RCC 7860 (cell line): ENCODE results near the gene PCBP3.

ENCODE experiments used
- DNase-seq: peaks from one replicate; pipeline ENCODE4 v3.0.0-alpha.2; 2015; ENCODE audit warnings: low spot score
- FAIRE-seq: peaks from 2 replicates; lab custom pipeline; 2012; peaks lifted over from hg19 to GRCh38; lab: Jason Lieb, UNC

The PCBP3 gene

GRCh38 chr21:45983649-45983965 lies 340.1 kb downstream of the PCBP3 start:
- DNase-seq: no peak
- no peak for FAIRE-seq

- no peak for FAIRE-seq
Observed at GRCh38 chr21:45983981-45984551, 340.5 kb downstream of the PCBP3 start.

GRCh38 chr21:45984584-45985095 lies 341.1 kb downstream of the PCBP3 start:
- FAIRE-seq (no peak), DNase-seq (no peak)

More at GRCh38 chr21:45983981-45984551, 340.5 kb downstream of the PCBP3 start:
- DNase-seq: no peak

- FAIRE-seq (no peak), DNase-seq (no peak)
Observed at GRCh38 chr21:45985471-45986315, 342.2 kb downstream of the PCBP3 start.

GRCh38 chr21:45986316-45987051 lies 343.0 kb downstream of the PCBP3 start:
- no peak for DNase-seq

GRCh38 chr21:45987121-45987711 lies 343.7 kb downstream of the PCBP3 start:
- no peak for FAIRE-seq
- no peak for DNase-seq

More at GRCh38 chr21:45986316-45987051, 343.0 kb downstream of the PCBP3 start:
- FAIRE-seq: no peak

GRCh38 chr21:45988366-45989347 lies 345.1 kb downstream of the PCBP3 start:
- DNase-seq: no peak
- no peak for FAIRE-seq

GRCh38 chr21:45989355-45990048 lies 346.0 kb downstream of the PCBP3 start:
- no peak for DNase-seq
- no peak for FAIRE-seq

GRCh38 chr21:45990049-45990711 lies 346.7 kb downstream of the PCBP3 start:
- no peak for DNase-seq
- FAIRE-seq: no peak

- FAIRE-seq (no peak), DNase-seq (no peak)
Observed at GRCh38 chr21:45990741-45991605, 347.4 kb downstream of the PCBP3 start.

GRCh38 chr21:45991606-45992300 lies 348.2 kb downstream of the PCBP3 start:
- FAIRE-seq: no peak
- DNase-seq: no peak
